GM12878 (cell line): ENCODE data around the gene COG7. TPM values are rescaled to one million over a fixed set of nuclear protein-coding genes. Genes with fewer than 3 reads are reported as not detected.

Experiments used
- ATAC-seq: fragments of 200-7000 bp; cut with Tn5 transposase; 3 replicates; pipeline ENCODE4 v1.9.1; 2020; ENCODE audit warnings: mild to moderate bottlenecking, moderate library complexity
- BruUV-seq: library from RNA; stranded (reverse); fragments of 400-500 nt; replicated peaks from 2 replicates; lab custom pipeline; 2021; lab: Mats Ljungman, UMichigan
- CTCF ChIA-PET: fragments of 300-600 bp; sonication (Branson Sonifier 250); formaldehyde crosslinking; extraction: SDS; loops from one replicate; lab custom pipeline; 2021; ENCODE audit warnings: inconsistent platforms; lab: Yijun Ruan, JAX
- POLR2A ChIA-PET: fragments of 350-600 bp; formaldehyde crosslinking; extraction: SDS; loops from one replicate; lab custom pipeline; 2021; ENCODE audit warnings: inconsistent platforms; lab: Charles Lee
- RAD21 ChIA-PET: fragments of 300-600 bp; sonication (Branson Sonifier 250); formaldehyde crosslinking; loops from one replicate; lab custom pipeline; 2023; ENCODE audit warnings: antibody characterized with exemption; ENCODE audit not compliant: unreplicated experiment; lab: Charles Lee
- SMC1A ChIA-PET: fragments of 300-600 bp; sonication (Branson Sonifier 250); formaldehyde crosslinking; loops from one replicate; lab custom pipeline; 2023; ENCODE audit not compliant: unreplicated experiment, uncharacterized antibody; lab: Charles Lee
- DNase-seq: peaks from one replicate; pipeline ENCODE4 v3.0.0-alpha.2; 2011; ENCODE audit warnings: low read depth, low spot score
- FAIRE-seq: peaks from 3 replicates; lab custom pipeline; 2011; peaks lifted over from hg19 to GRCh38; lab: Jason Lieb, UNC
- H2AFZ ChIP-seq: 2 replicates; pipeline ENCODE4 v1.6.0; 2011; ENCODE audit warnings: low read depth, low read length, control low read depth; ENCODE audit not compliant: control insufficient read depth
- H3K27ac ChIP-seq: 2 replicates; pipeline ENCODE4 v1.5.1; 2011; ENCODE audit warnings: control low read depth; ENCODE audit not compliant: control insufficient read depth, insufficient read depth
- H3K27me3 ChIP-seq, 2 experiments: replicated peaks in 1 of 2; 2 replicates each; pipeline versions ENCODE4 v1.6.0 to v1.6.1; 2011; ENCODE audit warnings: low read length in 1 of 2; ENCODE audit not compliant: control insufficient read depth in 2 of 2, insufficient read depth in 2 of 2
- H3K36me3 ChIP-seq, 2 experiments: 2 replicates each; pipeline ENCODE4 v1.5.1; 2011; ENCODE audit warnings: low read length in 1 of 2; ENCODE audit not compliant: control insufficient read depth in 2 of 2, insufficient read depth in 2 of 2
- H3K4me1 ChIP-seq: 2 replicates; pipeline ENCODE4 v1.6.1; 2011; ENCODE audit warnings: mild to moderate bottlenecking, low read length, moderate library complexity, mixed read lengths; ENCODE audit not compliant: control insufficient read depth, insufficient read depth
- H3K4me2 ChIP-seq: 2 replicates; pipeline ENCODE4 v1.6.0; 2011; ENCODE audit warnings: control low read depth; ENCODE audit not compliant: control insufficient read depth, insufficient read depth
- H3K4me3 ChIP-seq: fragments of 200-600 bp; sonication (generic); 2 replicates; pipeline ENCODE4 v1.5.1; 2016
- H3K79me2 ChIP-seq: 2 replicates; pipeline ENCODE4 v1.6.0; 2011; ENCODE audit warnings: low read length; ENCODE audit not compliant: control insufficient read depth, insufficient read depth
- H3K9ac ChIP-seq: 2 replicates; pipeline ENCODE4 v1.8.0; 2011; ENCODE audit warnings: low read length, control low read depth, mixed read lengths; ENCODE audit not compliant: control insufficient read depth, insufficient read depth
- H3K9me3 ChIP-seq: replicated peaks from 3 replicates; pipeline ENCODE4 v1.5.1; 2011; ENCODE audit warnings: mild to moderate bottlenecking, low read length; ENCODE audit not compliant: control insufficient read depth, insufficient read depth
- H4K20me1 ChIP-seq: 2 replicates; pipeline ENCODE4 v1.6.0; 2011; ENCODE audit not compliant: control insufficient read depth, insufficient read depth
- BACH1 ChIP-seq: fragments of 450-650 bp; IDR thresholded peaks from 2 replicates; pipeline ENCODE4 v1.6.1; 2017; ENCODE audit warnings: mild to moderate bottlenecking, borderline replicate concordance
- CBX3 ChIP-seq: fragments of 200-600 bp; sonication (generic); IDR thresholded peaks from 2 replicates; pipeline ENCODE4 v1.6.1; 2016; ENCODE audit warnings: low read depth, borderline replicate concordance
- CHD4 ChIP-seq: fragments of 200-600 bp; sonication (generic); IDR thresholded peaks from 2 replicates; pipeline ENCODE4 v1.6.1; 2016; ENCODE audit warnings: mild to moderate bottlenecking
- ESRRA ChIP-seq: IDR thresholded peaks from 2 replicates; pipeline ENCODE4 v1.6.1; 2012; ENCODE audit warnings: mild to moderate bottlenecking, low read length, improper control_type of control experiment
- NR2C2 ChIP-seq: IDR thresholded peaks from 2 replicates; pipeline ENCODE4 v1.6.1; 2011; ENCODE audit warnings: borderline replicate concordance, low read depth; ENCODE audit not compliant: control insufficient read depth, insufficient read length
- RB1 ChIP-seq: fragments of 450-650 bp; formaldehyde crosslinking; IDR thresholded peaks from 2 replicates; pipeline ENCODE4 v1.6.1; 2017; ENCODE audit warnings: mild to moderate bottlenecking, borderline replicate concordance
- SPI1 ChIP-seq: IDR thresholded peaks from 2 replicates; pipeline ENCODE4 v1.6.1; 2011; ENCODE audit warnings: low read depth, mild to moderate bottlenecking, low read length, moderate library complexity, borderline replicate concordance; ENCODE audit not compliant: insufficient read depth
- WGBS: methylation state at CpG from one replicate; pipeline ENCODE4 v1.1.6; 2016; ENCODE audit warnings: low lambda C conversion rate; ENCODE audit not compliant: insufficient replicate concordance, insufficient coverage; ENCODE audit errors: missing lambda C conversion rate; 5-methylcytosine and 5-hydroxymethylcytosine counted together
- in situ Hi-C: fragments of 300-500 bp; cut with MboI; formaldehyde crosslinking; loops from 9 replicates; pipeline ENCODE4 v1.14.3; 2018; ENCODE audit warnings: mixed read lengths
- intact Hi-C: fragments of 100-400 bp; cut with micrococcal nuclease; formaldehyde crosslinking; loops from one replicate; pipeline ENCODE4 v1.14.2; 2022; ENCODE audit not compliant: unreplicated experiment
- polyA plus RNA-seq, 11 experiments: library from polyadenylated mRNA; depleted of rRNA in 4 of 11; unstranded in 6 of 11; stranded (reverse) in 5 of 11; fragments of >200 nt; fragmentation: Nextera tagmentation in 4 of 11; fragmentation: Illumina TruSeq in 1 of 11; extraction: Ambion mirVana in 4 of 11; extraction: Trizol in 1 of 11; gene quantifications; 1 replicate in 1 of 11; 2 replicates in 10 of 11; pipeline versions ENCODE4 v1.2.1 to v1.2.3, GENCODE V29; 2011 to 2016; ENCODE audit warnings: inconsistent platforms in 2 of 11, missing spikeins in 2 of 11, low read depth in 1 of 11
- total RNA-seq, 4 experiments: library from RNA; depleted of rRNA in 3 of 4; stranded (reverse); fragments of >200 nt in 3 of 4; fragmentation: Illumina TruSeq in 1 of 4; extraction: Trizol in 1 of 4; gene quantifications; 2 replicates each; pipeline versions ENCODE4 v1.2.1 to v1.2.3, GENCODE V29; 2013 to 2021
- TF ChIP-seq, protein P1 (sequence below): fragments of 450-650 bp; IDR thresholded peaks from 2 replicates; pipeline ENCODE4 v1.6.1; 2014; ENCODE audit warnings: mild to moderate bottlenecking
- TF ChIP-seq, protein P2 (sequence below): IDR thresholded peaks from 2 replicates; pipeline ENCODE4 v1.6.1; 2011; ENCODE audit warnings: mild to moderate bottlenecking, low read depth, low read length, moderate library complexity; ENCODE audit not compliant: insufficient replicate concordance
- TF ChIP-seq, protein P3 (sequence below): fragments of 450-650 bp; IDR thresholded peaks from 2 replicates; pipeline ENCODE4 v1.6.1; 2016; ENCODE audit warnings: mild to moderate bottlenecking
- TF ChIP-seq, protein P4 (sequence below): fragments of 450-650 bp; conservative IDR thresholded peaks from 2 replicates; pipeline ENCODE4 v1.6.1; 2017; ENCODE audit warnings: mild to moderate bottlenecking, moderate library complexity
- TF ChIP-seq, protein P5 (sequence below): fragments of 450-650 bp; IDR thresholded peaks from 2 replicates; pipeline ENCODE4 v1.6.1; 2016; ENCODE audit warnings: mild to moderate bottlenecking, moderate library complexity, borderline replicate concordance

COG7 gene
- total and polyA plus RNA-seq, 10 of the 15 experiments (the other 5 are each of a cell fraction or from before 2014, with no cell fraction given): 2.9 to 24.0 (median 10.0) TPM

DNA sequence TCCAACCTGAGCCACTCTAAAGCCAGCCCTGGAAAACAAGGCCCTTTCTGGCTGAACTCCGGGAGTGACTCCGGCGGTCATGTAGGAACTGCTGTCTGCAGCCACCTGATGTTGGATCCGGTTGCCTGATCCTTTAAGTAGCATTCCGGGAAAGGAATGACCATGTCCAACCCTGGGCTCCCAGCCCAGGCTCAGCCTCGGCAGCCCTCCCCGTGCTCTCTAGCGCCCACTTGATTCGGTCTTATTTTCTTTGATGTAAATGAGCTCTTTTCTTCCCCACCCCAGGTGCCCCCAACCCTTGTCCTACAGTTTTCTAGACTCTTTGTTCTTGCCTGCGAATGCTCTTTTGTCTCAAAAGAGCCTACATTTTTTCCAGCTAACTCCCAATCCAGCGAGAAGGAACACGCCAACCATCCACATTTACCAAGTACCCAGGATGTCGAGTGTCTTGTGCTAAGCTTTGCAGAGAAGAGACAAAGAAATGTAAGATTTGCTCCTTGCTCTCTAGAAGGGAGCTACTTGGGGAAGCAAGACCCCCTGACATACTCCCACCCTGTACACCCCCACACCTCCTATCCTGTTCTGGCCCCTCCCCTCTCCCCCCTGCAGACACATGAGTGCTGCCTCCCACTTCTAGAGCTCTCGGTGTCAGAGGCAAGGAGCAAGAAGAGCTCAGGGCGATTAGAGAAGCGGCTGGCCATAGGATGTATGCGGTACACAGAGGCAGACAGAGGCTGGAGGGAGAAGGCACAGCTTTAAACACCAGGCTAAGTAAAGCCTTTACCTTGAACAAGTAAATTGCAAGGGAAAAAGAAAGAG, 53.8 kb downstream of the COG7 start:
- intact Hi-C loops (no loop called here), in situ Hi-C loops (no loop called here)
- no peak overlapping the region for H3K4me2 ChIP-seq
- ChIA-PET RAD21 (interaction anchor here (0.8 kb wide), 1 partner anchor 36 kb away, joined by 3 read pairs; no protein-coding TSS in a partner anchor), POLR2A (interaction anchor here (0.8 kb wide), 1 partner anchor 10 kb away, joined by 3 read pairs; no protein-coding TSS in a partner anchor), CTCF (interaction anchor here (0.6 to 1.4 kb wide), 3 partner anchors 15 to 782 kb away, joined by 3 to 4 read pairs (median 3); no protein-coding TSS in a partner anchor), SMC1A (interaction anchor here (0.5 kb wide), 1 partner anchor 92 kb away, joined by 3 read pairs; no protein-coding TSS in a partner anchor)
- no peaks in the 10 kb centered on the region for H3K4me1 ChIP-seq
- no peaks in the 10 kb centered on the region for H3K27me3 ChIP-seq
- H3K79me2 ChIP-seq: no peaks in the 10 kb centered on the region
- no peak for FAIRE-seq
- H3K36me3 ChIP-seq: peaks cover 3 to 6% of the 10 kb centered on the region in 2 experiments; a peak in 3 of 4 replicates
- no peak overlapping the region for H3K9ac ChIP-seq
- no peaks in the 10 kb centered on the region for H3K9me3 ChIP-seq
- BruUV-seq: no TSS peak
- H4K20me1 ChIP-seq: no peaks in the 10 kb centered on the region
- 98% methylated on average over 17 of the region's 17 CpGs for WGBS
- no peak overlapping the region for H2AFZ ChIP-seq
- no peak overlapping the region for H3K4me3 ChIP-seq
- no peak for DNase-seq
- no peak for ATAC-seq
- H3K27ac ChIP-seq: no peak overlapping the region
- TF ChIP-seq, protein P1, sequence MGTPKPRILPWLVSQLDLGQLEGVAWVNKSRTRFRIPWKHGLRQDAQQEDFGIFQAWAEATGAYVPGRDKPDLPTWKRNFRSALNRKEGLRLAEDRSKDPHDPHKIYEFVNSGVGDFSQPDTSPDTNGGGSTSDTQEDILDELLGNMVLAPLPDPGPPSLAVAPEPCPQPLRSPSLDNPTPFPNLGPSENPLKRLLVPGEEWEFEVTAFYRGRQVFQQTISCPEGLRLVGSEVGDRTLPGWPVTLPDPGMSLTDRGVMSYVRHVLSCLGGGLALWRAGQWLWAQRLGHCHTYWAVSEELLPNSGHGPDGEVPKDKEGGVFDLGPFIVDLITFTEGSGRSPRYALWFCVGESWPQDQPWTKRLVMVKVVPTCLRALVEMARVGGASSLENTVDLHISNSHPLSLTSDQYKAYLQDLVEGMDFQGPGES: no peak
- TF ChIP-seq, protein P2, sequence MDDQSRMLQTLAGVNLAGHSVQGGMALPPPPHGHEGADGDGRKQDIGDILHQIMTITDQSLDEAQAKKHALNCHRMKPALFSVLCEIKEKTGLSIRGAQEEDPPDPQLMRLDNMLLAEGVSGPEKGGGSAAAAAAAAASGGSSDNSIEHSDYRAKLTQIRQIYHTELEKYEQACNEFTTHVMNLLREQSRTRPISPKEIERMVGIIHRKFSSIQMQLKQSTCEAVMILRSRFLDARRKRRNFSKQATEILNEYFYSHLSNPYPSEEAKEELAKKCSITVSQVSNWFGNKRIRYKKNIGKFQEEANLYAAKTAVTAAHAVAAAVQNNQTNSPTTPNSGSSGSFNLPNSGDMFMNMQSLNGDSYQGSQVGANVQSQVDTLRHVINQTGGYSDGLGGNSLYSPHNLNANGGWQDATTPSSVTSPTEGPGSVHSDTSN: no peak
- TF ChIP-seq, protein P3, sequence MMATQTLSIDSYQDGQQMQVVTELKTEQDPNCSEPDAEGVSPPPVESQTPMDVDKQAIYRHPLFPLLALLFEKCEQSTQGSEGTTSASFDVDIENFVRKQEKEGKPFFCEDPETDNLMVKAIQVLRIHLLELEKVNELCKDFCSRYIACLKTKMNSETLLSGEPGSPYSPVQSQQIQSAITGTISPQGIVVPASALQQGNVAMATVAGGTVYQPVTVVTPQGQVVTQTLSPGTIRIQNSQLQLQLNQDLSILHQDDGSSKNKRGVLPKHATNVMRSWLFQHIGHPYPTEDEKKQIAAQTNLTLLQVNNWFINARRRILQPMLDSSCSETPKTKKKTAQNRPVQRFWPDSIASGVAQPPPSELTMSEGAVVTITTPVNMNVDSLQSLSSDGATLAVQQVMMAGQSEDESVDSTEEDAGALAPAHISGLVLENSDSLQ: no peak
- TF ChIP-seq, protein P4, sequence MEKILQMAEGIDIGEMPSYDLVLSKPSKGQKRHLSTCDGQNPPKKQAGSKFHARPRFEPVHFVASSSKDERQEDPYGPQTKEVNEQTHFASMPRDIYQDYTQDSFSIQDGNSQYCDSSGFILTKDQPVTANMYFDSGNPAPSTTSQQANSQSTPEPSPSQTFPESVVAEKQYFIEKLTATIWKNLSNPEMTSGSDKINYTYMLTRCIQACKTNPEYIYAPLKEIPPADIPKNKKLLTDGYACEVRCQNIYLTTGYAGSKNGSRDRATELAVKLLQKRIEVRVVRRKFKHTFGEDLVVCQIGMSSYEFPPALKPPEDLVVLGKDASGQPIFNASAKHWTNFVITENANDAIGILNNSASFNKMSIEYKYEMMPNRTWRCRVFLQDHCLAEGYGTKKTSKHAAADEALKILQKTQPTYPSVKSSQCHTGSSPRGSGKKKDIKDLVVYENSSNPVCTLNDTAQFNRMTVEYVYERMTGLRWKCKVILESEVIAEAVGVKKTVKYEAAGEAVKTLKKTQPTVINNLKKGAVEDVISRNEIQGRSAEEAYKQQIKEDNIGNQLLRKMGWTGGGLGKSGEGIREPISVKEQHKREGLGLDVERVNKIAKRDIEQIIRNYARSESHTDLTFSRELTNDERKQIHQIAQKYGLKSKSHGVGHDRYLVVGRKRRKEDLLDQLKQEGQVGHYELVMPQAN: no peak
- TF ChIP-seq, protein P5, sequence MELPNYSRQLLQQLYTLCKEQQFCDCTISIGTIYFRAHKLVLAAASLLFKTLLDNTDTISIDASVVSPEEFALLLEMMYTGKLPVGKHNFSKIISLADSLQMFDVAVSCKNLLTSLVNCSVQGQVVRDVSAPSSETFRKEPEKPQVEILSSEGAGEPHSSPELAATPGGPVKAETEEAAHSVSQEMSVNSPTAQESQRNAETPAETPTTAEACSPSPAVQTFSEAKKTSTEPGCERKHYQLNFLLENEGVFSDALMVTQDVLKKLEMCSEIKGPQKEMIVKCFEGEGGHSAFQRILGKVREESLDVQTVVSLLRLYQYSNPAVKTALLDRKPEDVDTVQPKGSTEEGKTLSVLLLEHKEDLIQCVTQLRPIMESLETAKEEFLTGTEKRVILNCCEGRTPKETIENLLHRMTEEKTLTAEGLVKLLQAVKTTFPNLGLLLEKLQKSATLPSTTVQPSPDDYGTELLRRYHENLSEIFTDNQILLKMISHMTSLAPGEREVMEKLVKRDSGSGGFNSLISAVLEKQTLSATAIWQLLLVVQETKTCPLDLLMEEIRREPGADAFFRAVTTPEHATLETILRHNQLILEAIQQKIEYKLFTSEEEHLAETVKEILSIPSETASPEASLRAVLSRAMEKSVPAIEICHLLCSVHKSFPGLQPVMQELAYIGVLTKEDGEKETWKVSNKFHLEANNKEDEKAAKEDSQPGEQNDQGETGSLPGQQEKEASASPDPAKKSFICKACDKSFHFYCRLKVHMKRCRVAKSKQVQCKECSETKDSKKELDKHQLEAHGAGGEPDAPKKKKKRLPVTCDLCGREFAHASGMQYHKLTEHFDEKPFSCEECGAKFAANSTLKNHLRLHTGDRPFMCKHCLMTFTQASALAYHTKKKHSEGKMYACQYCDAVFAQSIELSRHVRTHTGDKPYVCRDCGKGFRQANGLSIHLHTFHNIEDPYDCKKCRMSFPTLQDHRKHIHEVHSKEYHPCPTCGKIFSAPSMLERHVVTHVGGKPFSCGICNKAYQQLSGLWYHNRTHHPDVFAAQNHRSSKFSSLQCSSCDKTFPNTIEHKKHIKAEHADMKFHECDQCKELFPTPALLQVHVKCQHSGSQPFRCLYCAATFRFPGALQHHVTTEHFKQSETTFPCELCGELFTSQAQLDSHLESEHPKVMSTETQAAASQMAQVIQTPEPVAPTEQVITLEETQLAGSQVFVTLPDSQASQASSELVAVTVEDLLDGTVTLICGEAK: no peak
- TF ChIP-seq RB1: no peak
- TF ChIP-seq SPI1: no peak
- no peak for TF ChIP-seq CBX3
- TF ChIP-seq BACH1: no peak
- no peak for TF ChIP-seq ESRRA
- no peak for TF ChIP-seq CHD4
- no peak for TF ChIP-seq NR2C2
